ENCODE measurements around the gene CHST14.

The CHST14 gene

GRCh38 chr15:40463279-40463678, 7.5 kb upstream of the CHST14 start:
- Histone ChIP-seq H3K4me3 (ENCODE audit: low read depth in 1 of 2, low read length in 2 of 2) (no peak overlapping the region), H3K36me3 (ENCODE audit: control insufficient read depth in 1 of 2, insufficient read depth in 2 of 2, low read length in 2 of 2) (peaks cover 42 to 63% of the 10 kb centered on the region in 2 donors), H3K4me1 (ENCODE audit: control insufficient read depth in 1 of 2, insufficient read depth in 2 of 2, low read length in 2 of 2) (no peaks in the 10 kb centered on the region), H3K9ac (ENCODE audit: low read depth in 1 of 2, low read length in 2 of 2) (no peak overlapping the region), H3K27ac (ENCODE audit: low read depth, low read length) (no peak overlapping the region), H3K9me3 (ENCODE audit: control insufficient read depth in 1 of 2, low read length in 2 of 2) (no peaks in the 10 kb centered on the region), H3K27me3 (ENCODE audit: control insufficient read depth in 1 of 2, insufficient read depth in 2 of 2, low read length in 2 of 2) (no peaks in the 10 kb centered on the region)

- no peak overlapping the region for H3K9ac ChIP-seq (ENCODE audit: low read depth in 1 of 2, low read length in 2 of 2)
- H3K4me1 ChIP-seq (ENCODE audit: control insufficient read depth in 1 of 2, insufficient read depth in 2 of 2, low read length in 2 of 2): no peaks in the 10 kb centered on the region
- no peak overlapping the region for H3K27ac ChIP-seq (ENCODE audit: low read depth, low read length)
- peaks cover 42 to 59% of the 10 kb centered on the region in 2 donors for H3K36me3 ChIP-seq (ENCODE audit: control insufficient read depth in 1 of 2, insufficient read depth in 2 of 2, low read length in 2 of 2)
- H3K27me3 ChIP-seq (ENCODE audit: control insufficient read depth in 1 of 2, insufficient read depth in 2 of 2, low read length in 2 of 2): no peaks in the 10 kb centered on the region
- no peak overlapping the region for H3K4me3 ChIP-seq (ENCODE audit: low read depth in 1 of 2, low read length in 2 of 2)
- H3K9me3 ChIP-seq (ENCODE audit: control insufficient read depth in 1 of 2, low read length in 2 of 2): no peaks in the 10 kb centered on the region
Observed at GRCh38 chr15:40463886-40464545, 6.8 kb upstream of the CHST14 start.

- H3K27me3 ChIP-seq (ENCODE audit: control insufficient read depth in 1 of 2, insufficient read depth in 2 of 2, low read length in 2 of 2): no peaks in the 10 kb centered on the region
- H3K4me1 ChIP-seq (ENCODE audit: control insufficient read depth in 1 of 2, insufficient read depth in 2 of 2, low read length in 2 of 2): no peaks in the 10 kb centered on the region
- no peak overlapping the region for H3K9ac ChIP-seq (ENCODE audit: low read depth in 1 of 2, low read length in 2 of 2)
- peaks cover 37 to 52% of the 10 kb centered on the region in 2 donors for H3K36me3 ChIP-seq (ENCODE audit: control insufficient read depth in 1 of 2, insufficient read depth in 2 of 2, low read length in 2 of 2)
- no peak overlapping the region for H3K27ac ChIP-seq (ENCODE audit: low read depth, low read length)
- no peak overlapping the region for H3K4me3 ChIP-seq (ENCODE audit: low read depth in 1 of 2, low read length in 2 of 2)
- H3K9me3 ChIP-seq (ENCODE audit: control insufficient read depth in 1 of 2, low read length in 2 of 2): no peaks in the 10 kb centered on the region
Observed at GRCh38 chr15:40464595-40465185, 6.1 kb upstream of the CHST14 start.

GRCh38 chr15:40465939-40466338, 4.8 kb upstream of the CHST14 start:
- peaks cover 33 to 41% of the 10 kb centered on the region in 2 donors for H3K36me3 ChIP-seq (ENCODE audit: control insufficient read depth in 1 of 2, insufficient read depth in 2 of 2, low read length in 2 of 2)
- H3K9me3 ChIP-seq (ENCODE audit: control insufficient read depth in 1 of 2, low read length in 2 of 2): no peaks in the 10 kb centered on the region

GRCh38 chr15:40466426-40467260, 4.1 kb upstream of the CHST14 start:
- no peak overlapping the region for H3K9ac ChIP-seq (ENCODE audit: low read depth in 1 of 2, low read length in 2 of 2)
- no peaks in the 10 kb centered on the region for H3K27me3 ChIP-seq (ENCODE audit: control insufficient read depth in 1 of 2, insufficient read depth in 2 of 2, low read length in 2 of 2)
- no peak overlapping the region for H3K4me3 ChIP-seq (ENCODE audit: low read depth in 1 of 2, low read length in 2 of 2)
- H3K36me3 ChIP-seq (ENCODE audit: control insufficient read depth in 1 of 2, insufficient read depth in 2 of 2, low read length in 2 of 2): peaks cover 33 to 41% of the 10 kb centered on the region in 2 donors
- H3K27ac ChIP-seq (ENCODE audit: low read depth, low read length): no peak overlapping the region
- no peaks in the 10 kb centered on the region for H3K9me3 ChIP-seq (ENCODE audit: control insufficient read depth in 1 of 2, low read length in 2 of 2)
- H3K4me1 ChIP-seq (ENCODE audit: control insufficient read depth in 1 of 2, insufficient read depth in 2 of 2, low read length in 2 of 2): peaks cover 6 to 12% of the 10 kb centered on the region in 2 donors

More at GRCh38 chr15:40465939-40466338, 4.8 kb upstream of the CHST14 start:
- Histone ChIP-seq H3K27ac (ENCODE audit: low read depth, low read length) (no peak overlapping the region), H3K27me3 (ENCODE audit: control insufficient read depth in 1 of 2, insufficient read depth in 2 of 2, low read length in 2 of 2) (no peaks in the 10 kb centered on the region), H3K4me1 (ENCODE audit: control insufficient read depth in 1 of 2, insufficient read depth in 2 of 2, low read length in 2 of 2) (peaks cover 4 to 7% of the 10 kb centered on the region in 2 donors), H3K9ac (ENCODE audit: low read depth in 1 of 2, low read length in 2 of 2) (no peak overlapping the region), H3K4me3 (ENCODE audit: low read depth in 1 of 2, low read length in 2 of 2) (no peak overlapping the region)

GRCh38 chr15:40467261-40467615, 3.5 kb upstream of the CHST14 start:
- peaks cover 12 to 18% of the 10 kb centered on the region in 2 donors for H3K4me1 ChIP-seq (ENCODE audit: control insufficient read depth in 1 of 2, insufficient read depth in 2 of 2, low read length in 2 of 2)
- H3K27ac ChIP-seq (ENCODE audit: low read depth, low read length): no peak overlapping the region
- no peak overlapping the region for H3K9ac ChIP-seq (ENCODE audit: low read depth in 1 of 2, low read length in 2 of 2)
- H3K27me3 ChIP-seq (ENCODE audit: control insufficient read depth in 1 of 2, insufficient read depth in 2 of 2, low read length in 2 of 2): peaks cover 0 to 4% of the 10 kb centered on the region in 2 donors
- no peak overlapping the region for H3K4me3 ChIP-seq (ENCODE audit: low read depth in 1 of 2, low read length in 2 of 2)
- no peaks in the 10 kb centered on the region for H3K9me3 ChIP-seq (ENCODE audit: control insufficient read depth in 1 of 2, low read length in 2 of 2)
- H3K36me3 ChIP-seq (ENCODE audit: control insufficient read depth in 1 of 2, insufficient read depth in 2 of 2, low read length in 2 of 2): peaks cover 29 to 40% of the 10 kb centered on the region in 2 donors

- Histone ChIP-seq H3K4me3 (ENCODE audit: low read depth in 1 of 2, low read length in 2 of 2) (no peak overlapping the region), H3K4me1 (ENCODE audit: control insufficient read depth in 1 of 2, insufficient read depth in 2 of 2, low read length in 2 of 2) (peaks cover 13 to 18% of the 10 kb centered on the region in 2 donors), H3K9ac (ENCODE audit: low read depth in 1 of 2, low read length in 2 of 2) (no peak overlapping the region), H3K27ac (ENCODE audit: low read depth, low read length) (no peak overlapping the region), H3K36me3 (ENCODE audit: control insufficient read depth in 1 of 2, insufficient read depth in 2 of 2, low read length in 2 of 2) (peaks cover 26 to 27% of the 10 kb centered on the region in 2 donors), H3K9me3 (ENCODE audit: control insufficient read depth in 1 of 2, low read length in 2 of 2) (no peaks in the 10 kb centered on the region), H3K27me3 (ENCODE audit: control insufficient read depth in 1 of 2, insufficient read depth in 2 of 2, low read length in 2 of 2) (peaks cover 0 to 4% of the 10 kb centered on the region in 2 donors)
Observed at GRCh38 chr15:40468898-40469331, 1.9 kb upstream of the CHST14 start.

- Histone ChIP-seq H3K27me3 (ENCODE audit: control insufficient read depth in 1 of 2, insufficient read depth in 2 of 2, low read length in 2 of 2) (peaks cover 0 to 4% of the 10 kb centered on the region in 2 donors), H3K27ac (ENCODE audit: low read depth, low read length) (no peak overlapping the region), H3K4me1 (ENCODE audit: control insufficient read depth in 1 of 2, insufficient read depth in 2 of 2, low read length in 2 of 2) (peaks cover 13 to 18% of the 10 kb centered on the region in 2 donors), H3K36me3 (ENCODE audit: control insufficient read depth in 1 of 2, insufficient read depth in 2 of 2, low read length in 2 of 2) (peaks cover 17 to 21% of the 10 kb centered on the region in 2 donors), H3K4me3 (ENCODE audit: low read depth in 1 of 2, low read length in 2 of 2) (peak overlapping the region; percentile 55 to 72), H3K9ac (ENCODE audit: low read depth in 1 of 2, low read length in 2 of 2) (peak overlapping the region; percentile 53 to 85), H3K9me3 (ENCODE audit: control insufficient read depth in 1 of 2, low read length in 2 of 2) (no peaks in the 10 kb centered on the region)
Observed at GRCh38 chr15:40469776-40470390, 901 bp upstream of the CHST14 start.

GRCh38 chr15:40471105-40471807, 472 bp downstream of the CHST14 start:
- Histone ChIP-seq H3K9me3 (ENCODE audit: control insufficient read depth in 1 of 2, low read length in 2 of 2) (no peaks in the 10 kb centered on the region), H3K27ac (ENCODE audit: low read depth, low read length) (peak overlapping the region; percentile 42), H3K9ac (ENCODE audit: low read depth in 1 of 2, low read length in 2 of 2) (peak overlapping the region; percentile 40 to 71), H3K4me1 (ENCODE audit: control insufficient read depth in 1 of 2, insufficient read depth in 2 of 2, low read length in 2 of 2) (peaks cover 13 to 18% of the 10 kb centered on the region in 2 donors), H3K27me3 (ENCODE audit: control insufficient read depth in 1 of 2, insufficient read depth in 2 of 2, low read length in 2 of 2) (peaks cover 0 to 4% of the 10 kb centered on the region in 2 donors), H3K36me3 (ENCODE audit: control insufficient read depth in 1 of 2, insufficient read depth in 2 of 2, low read length in 2 of 2) (peaks cover 4 to 9% of the 10 kb centered on the region in 2 donors), H3K4me3 (ENCODE audit: low read depth in 1 of 2, low read length in 2 of 2) (peak overlapping the region; percentile 86 to 89)
